Hepatocyte (in vitro differentiated cells): ENCODE data around the gene AKR1E2.

Source experiments
- EZH2phosphoT487 ChIP-seq: fragments of 200-600 bp; sonication (generic); IDR thresholded peaks from one replicate; pipeline ENCODE4 v1.6.1; 2018; ENCODE audit warnings: antibody characterized with exemption, mild to moderate bottlenecking, low read depth, moderate library complexity; ENCODE audit not compliant: unreplicated experiment, severe bottlenecking
- TF ChIP-seq, protein P1 (sequence below): fragments of 200-600 bp; sonication (generic); IDR thresholded peaks from 2 replicates; pipeline ENCODE4 v1.5.1; 2016; ENCODE audit warnings: antibody characterized with exemption, mild to moderate bottlenecking; ENCODE audit not compliant: poor library complexity

DNA sequence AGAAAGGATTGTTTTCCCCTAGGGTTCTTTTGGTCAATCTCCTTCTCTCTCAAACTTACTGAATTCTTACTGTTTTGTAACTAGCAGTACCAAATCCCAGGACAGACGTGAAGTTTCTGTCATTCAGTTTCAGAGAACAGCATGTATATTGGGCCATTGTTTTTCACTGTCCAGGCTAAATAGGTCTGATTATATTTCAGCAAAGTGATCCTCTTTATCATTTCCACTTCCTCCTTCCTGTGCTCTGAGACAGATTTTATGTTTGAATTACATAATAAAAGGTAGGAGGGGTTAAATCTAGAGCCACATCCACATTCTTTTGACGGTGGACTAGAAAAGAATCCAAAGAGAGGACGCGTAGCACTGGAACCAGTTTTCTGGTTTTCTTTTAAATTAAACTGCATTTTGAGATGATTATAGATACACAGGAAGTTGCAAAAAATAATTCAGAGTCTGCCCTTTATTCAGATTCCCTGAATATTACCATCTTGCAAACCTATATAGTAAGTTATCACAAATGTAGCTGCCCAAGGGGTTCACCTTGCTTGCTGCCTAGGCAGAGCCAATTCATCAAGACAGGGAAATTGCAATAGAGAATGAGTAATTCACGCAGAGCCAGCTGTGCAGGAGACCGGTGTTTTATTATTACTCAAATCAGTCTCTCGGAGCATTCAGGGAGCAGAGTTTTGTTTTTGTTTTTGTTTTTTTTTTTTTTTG is 40.1 kb downstream of the AKR1E2 start:
- TF ChIP-seq, protein P1, sequence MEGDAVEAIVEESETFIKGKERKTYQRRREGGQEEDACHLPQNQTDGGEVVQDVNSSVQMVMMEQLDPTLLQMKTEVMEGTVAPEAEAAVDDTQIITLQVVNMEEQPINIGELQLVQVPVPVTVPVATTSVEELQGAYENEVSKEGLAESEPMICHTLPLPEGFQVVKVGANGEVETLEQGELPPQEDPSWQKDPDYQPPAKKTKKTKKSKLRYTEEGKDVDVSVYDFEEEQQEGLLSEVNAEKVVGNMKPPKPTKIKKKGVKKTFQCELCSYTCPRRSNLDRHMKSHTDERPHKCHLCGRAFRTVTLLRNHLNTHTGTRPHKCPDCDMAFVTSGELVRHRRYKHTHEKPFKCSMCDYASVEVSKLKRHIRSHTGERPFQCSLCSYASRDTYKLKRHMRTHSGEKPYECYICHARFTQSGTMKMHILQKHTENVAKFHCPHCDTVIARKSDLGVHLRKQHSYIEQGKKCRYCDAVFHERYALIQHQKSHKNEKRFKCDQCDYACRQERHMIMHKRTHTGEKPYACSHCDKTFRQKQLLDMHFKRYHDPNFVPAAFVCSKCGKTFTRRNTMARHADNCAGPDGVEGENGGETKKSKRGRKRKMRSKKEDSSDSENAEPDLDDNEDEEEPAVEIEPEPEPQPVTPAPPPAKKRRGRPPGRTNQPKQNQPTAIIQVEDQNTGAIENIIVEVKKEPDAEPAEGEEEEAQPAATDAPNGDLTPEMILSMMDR: no peak
- no peak for TF ChIP-seq EZH2phosphoT487
